ENCODE results near the gene KCNQ1.

The KCNQ1 gene

DNA sequence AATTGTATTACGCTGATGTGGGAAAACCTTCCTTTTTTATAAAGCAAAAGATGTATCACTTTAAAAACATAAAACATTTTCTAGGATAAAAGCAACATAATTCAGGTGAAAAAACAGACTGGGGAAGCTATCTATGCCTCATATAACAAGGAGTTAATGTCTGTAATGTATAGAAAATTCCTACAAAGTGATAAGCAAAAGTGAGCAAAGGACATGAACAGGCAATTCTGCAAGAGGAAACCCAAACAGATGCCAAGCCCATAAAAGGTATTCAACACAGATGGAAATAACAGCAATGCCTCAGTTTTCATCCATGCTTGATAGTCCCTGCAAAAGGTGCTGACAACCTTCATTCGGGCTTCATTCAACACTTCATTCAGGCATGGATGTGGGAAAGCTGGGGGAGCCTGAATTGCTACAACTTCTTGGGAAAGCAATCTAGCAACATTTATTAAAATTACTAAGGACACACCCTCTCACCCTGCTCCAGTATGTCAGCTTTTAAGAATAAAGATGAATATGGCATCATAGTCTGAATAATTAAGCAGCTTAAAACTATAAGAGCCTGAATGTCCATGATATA lies 215.6 kb downstream of the KCNQ1 start:
- DNase-seq, result no peak

DNA sequence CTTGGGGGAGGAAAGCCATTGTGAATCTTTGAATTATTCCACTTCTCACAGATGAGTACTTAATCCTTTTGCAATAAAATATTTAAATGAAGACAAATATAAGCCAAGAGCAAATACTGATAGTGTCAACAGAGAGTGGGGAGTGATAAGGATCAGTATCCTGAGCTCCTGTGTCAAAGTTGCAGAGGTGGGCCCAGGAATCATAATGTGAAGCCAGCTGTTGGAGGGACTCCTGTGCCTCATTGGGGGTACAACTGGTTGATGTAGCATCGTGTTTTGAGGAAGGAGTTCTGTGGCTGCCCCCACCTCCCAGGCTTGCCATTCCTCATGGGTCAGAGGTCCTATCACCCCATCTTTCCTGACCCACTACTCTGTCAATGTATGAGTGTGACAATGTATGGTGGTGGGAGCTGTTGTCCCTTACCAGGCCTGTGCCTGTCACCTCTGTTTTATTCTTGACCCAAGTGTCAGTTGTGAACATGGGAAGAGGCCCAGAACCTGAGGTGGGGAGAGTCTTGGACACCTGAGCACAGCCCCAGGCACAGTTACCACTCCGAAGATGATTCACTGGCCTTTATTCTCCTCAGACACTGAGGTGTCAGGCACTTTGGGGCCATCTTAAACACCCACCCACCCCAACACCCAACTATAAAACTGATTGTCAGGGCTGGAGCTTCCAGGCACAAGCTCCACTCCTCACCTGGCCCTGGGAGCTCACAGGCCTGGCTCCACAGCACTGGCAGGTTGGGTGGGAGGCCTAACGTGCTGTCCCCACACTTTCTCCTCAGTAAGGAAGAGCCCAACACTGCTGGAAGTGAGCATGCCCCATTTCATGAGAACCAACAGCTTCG lies 216.6 kb downstream of the KCNQ1 start:
- DNase-seq, result no peak

DNA sequence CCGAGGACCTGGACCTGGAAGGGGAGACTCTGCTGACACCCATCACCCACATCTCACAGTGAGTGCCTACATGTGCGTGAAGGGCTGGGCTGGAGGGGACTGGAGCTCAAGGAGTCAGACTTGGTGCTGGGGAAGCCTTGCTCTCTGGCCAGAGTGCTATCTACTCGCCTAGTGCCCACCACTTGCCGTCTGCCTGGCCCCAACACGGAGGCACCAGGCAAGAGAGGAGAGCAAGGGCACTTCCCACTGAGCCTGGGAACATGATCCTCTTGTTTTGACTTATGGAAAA lies 217.2 kb downstream of the KCNQ1 start:
- DNase-seq, result no peak

DNA sequence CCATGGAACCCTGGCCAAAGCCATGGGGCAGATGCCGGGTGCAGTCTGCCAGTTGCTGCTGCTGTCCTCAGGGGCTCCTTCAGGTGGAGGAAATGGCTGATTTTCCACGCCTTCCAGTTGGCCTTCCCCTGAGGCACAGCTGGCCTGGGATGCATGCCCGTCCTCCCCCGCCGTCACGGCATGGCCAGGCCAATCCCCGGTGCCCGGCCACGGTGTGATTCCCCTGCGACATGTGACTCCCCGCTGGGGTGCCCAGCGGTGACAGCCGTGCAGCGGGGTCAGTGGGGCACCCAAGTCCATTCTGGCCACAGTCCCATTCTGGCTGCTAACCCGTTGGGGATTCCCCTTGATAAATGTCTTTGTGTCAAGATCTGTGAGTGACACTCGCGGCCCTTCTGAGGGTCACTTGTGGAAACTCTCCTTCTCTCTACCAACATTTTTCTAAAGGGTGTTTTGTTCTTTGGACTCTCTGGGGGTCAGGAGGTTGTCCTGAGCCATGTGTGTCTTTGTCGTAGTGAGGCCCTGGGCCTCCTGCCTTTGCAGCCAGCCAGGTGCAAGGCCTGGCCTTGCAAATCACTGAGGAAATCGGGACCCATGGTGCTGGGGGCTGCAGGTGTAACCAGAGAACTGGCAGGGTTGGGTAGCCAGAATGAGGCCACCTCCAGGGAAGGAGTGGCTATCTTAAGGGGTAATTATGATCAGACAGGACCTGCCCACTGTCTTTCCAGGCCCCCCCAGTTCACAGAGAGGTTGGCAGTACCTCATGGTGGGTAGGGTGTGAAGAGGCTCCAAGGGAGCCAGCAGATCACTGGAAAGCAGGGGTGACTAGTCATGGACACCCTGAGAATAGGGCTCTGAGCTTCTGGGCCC lies 217.9 kb downstream of the KCNQ1 start:
- no peak for DNase-seq

DNA sequence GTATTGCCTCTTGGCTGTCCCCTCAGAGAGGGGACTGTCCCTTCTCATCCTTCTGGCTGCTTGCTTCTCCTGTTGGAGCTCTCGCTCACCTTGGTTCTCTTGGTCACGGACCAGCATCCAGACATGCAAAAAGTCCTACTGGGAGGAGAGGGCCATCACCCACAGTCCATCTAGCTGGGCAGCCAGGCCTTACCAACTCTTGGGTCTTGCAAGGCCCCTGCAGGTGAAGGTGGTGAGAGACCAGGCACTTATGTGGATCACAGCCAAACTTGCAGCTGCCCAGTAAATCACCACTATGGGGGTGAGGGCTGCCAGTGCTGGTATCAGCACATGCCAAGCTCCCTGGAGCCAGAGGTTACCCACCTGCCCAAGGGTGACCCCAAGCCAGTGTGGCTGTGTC lies 218.7 kb downstream of the KCNQ1 start:
- DNase-seq, result no peak

DNA sequence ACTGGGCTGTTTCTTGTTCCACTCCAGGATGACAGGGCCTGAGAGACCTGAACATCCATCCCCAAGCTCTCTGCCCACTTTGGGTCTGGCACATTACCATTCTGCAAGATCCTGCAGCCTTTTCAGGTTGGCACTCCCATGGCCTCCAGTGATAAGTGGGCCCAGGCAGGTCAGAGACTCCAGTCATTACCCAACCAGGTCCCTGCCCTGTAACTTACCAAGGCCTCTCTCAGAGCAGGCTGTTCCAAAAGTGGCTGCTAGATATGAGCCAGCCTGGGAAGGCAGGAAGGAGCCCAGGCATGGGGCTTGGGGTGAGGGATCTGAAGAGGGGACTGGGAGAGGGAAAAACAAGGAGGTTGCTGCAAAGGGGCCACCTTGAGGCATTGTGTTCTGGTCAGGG lies 219.1 kb downstream of the KCNQ1 start:
- DNase-seq, result no peak

DNA sequence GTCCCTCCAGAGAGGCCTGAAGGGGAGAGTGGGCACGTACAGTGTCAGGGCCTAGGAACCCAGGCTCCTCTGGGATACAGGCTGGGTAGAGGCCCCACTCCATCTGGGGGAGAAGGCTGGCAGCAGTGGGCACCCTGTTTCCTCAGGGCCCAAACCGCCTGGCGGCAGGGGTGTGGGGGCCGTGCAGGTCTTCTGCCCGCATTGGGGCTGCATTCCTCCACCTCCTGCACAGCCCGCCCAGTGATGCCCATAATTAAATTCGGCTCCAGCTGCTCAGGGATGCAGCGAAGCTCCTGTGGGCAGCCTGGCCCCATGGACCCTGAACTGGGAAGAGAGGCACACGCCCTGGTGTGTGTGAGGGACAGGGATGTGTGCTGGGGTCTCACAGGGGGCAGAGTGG lies 219.6 kb downstream of the KCNQ1 start:
- no peak for DNase-seq

DNA sequence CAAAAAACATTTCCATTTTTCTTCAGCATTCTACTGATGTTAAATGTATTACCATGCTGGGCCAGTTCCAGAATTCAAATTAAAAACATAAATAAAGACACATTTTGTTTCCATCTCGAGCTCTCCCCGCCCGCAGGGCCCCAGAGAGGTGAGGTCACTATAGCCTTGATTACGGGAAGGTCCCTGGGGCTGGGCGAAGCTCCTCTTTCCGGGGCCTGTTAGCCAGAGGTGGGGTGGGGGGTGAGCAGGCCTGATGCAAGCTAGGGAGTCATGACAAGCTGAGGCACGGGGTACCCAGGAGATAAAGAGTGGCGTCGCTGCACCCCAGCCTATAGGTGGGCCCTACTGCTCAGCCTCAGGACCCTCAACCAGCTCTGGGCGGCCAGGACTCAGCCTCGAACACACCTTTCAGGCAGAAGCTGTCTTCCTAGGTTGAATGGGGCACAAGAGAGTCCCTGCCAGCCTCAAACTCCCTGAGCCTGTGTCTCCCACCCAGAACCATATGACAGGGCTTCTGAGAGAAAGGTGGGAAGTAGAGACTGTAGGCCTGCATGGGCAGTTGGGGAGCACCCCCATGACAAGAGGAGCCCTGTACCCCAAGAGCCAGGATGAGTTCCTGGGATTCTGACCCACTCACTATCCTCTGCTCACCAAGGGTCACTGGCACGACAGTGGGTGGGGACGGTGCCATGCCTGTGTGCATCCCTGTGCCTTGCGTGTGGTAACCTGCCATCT lies 220.2 kb downstream of the KCNQ1 start:
- DNase-seq, result no peak

DNA sequence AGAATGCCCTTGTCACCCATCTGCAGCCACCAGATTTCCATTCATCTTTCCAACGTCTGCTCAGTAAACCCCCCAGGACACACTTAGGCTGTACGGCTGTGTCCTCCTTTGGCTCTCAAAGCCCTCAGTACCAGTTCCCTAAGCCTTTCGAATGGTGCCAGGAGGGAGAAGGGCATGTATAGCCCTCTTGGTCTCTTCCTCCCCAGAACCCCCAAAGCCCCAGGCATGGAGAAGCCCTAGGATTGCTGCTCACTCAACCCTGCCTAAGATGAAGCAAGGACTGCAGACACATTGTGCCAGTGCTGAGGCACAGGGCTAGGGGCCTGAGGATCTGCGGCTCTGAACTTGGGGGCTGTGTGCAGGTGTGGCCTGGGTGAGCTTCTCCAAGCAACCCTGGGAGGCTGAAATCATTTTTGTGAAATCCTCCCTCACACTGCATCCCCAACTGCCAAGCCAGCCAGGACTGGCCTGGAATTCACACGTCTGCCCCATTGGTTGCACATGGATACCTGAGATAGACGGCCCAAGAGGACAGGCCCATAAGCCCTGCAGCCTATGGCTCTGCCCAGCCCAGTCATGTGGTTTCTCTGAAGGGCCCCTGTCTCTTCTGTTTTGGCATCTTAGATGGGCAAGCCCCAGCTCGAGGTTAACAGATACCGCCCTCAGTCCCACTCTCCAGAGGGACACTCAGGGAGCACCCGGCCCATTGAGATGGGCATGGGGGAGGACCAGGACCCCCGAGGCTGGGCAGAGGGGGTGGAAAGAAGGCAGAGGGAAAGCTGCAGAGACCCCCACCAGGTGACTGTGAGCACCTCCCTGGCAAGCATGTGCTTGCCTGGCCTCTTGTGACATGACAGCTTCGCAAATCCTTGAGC lies 221.0 kb downstream of the KCNQ1 start:
- no peak for DNase-seq

DNA sequence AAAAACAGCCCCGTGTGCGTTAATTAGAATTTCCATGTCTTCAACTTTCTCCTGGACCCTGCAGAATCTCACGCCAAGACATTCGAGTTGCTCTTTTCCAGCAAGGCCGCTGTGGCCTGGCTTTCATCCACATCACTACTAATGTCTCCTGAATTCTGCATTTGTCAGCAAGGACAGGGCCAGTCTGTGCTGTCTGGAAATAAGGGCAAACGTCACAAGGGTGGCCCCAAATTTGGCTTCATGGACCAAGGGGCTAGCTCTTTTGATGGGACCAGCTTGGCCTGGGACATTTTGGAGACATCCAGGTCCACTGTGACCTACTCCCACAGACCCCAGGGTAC lies 221.6 kb downstream of the KCNQ1 start:
- no peak for DNase-seq

DNA sequence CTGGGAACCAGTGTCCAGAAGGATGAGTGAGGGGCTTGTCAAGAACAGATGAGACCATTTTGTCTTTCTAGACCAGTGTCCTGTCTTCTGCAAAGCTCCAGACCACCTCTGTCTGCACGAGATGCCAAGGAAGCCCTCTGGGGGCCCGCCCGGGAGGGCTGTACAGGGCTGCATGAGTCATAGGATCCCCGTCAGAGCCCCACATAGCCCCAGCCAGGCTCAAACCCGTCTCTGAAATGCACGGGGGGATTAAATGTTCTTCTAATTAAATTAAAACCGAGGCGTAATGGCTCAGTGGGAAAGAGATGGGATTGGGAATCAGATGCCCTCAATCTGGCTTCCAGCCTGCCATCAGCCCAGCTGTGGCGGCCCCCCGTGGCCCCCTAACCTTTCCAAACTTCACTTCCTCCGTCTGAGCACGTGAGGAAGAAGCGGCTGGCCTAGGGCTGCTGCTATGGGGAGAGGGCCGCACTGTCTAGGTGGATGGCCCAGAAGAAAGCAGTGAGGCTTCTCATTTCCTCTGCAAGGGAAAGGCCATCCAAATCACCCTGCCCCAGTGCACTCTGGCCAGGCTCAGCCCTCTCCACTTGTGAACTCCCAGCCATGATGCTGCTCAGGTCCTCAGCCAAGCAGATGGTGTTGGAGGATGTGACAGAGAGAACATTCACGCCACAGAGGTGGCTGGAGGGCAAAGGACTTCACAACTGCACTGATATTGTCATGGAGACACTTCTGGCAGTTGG lies 222.2 kb downstream of the KCNQ1 start:
- no peak for DNase-seq

DNA sequence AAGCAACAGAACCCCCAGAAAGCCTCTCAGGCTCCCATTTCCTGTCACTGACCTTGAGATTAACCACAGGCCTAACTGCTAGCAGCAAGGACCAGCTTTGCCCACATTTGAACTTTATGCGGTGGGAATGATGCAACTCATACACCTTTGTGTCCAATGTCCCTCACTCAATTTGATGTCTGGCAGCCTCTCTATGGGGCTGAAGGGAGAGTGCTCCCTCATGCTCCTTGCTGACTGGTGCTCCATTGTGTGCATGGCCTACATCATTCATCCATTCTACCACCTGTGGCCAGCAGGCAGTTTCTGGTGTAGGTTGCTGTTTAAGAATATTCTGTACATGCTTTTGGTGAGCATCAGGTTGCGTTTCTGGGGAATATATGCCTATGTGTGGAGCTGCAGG lies 223.1 kb downstream of the KCNQ1 start:
- DNase-seq, result no peak

DNA sequence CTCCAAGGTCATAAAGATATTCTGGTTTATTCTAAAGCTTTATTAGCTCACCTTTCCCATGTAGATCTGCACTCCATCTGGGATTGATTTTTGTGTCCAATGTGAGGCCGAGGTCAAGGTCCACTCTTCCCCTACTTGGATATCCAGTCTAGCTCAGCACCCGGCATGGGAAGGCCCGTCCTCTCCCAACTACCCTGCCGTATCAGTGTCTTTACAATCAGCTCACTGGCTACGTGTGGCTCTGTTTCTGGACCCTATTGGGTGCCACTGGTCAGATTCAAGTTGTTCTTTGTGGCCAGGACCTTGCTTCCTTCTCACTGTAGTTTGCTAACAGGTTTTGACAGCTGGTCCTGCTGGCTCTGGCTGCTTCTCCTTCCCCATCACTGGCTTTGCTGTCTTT lies 224.1 kb downstream of the KCNQ1 start:
- DNase-seq, result no peak

DNA sequence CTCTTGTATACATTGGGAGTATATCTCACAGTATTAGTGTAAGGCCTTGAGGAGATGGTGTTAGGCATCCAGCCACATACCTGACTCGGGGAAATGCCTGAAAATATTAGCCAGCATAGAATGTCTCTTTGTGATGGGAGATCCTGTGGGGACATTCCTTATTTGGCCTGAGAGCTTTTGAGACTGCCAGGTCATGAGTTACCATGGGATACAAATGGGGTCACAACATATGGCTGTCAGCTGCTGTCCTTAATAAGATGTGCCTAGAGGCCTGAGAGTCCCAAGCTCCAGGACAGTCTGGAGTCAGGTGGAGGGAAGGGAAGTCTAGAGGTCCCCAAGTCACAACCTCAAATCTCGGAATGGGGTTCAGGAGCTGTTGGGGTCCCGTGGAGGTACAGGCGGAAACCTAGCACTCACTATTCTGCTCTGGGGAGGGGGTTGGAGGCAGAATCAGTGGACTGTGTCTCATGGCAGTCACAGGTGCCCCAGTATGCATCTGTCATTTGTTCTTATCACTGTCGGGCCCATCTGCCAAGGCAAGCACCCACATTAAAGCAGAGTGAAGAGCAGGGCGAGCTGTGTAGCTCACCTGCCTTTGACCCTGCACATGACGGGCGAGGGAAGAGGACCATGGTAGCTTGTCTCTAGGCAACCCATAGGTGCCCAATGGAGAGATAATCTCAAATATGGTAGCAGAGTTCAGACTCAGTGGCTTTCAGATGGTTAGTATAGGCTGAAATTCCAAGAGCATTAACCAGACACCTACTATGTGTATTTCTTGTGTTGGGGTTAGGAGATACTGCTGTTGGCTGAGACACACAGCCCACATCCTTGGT lies 225.0 kb downstream of the KCNQ1 start:
- no peak for DNase-seq

DNA sequence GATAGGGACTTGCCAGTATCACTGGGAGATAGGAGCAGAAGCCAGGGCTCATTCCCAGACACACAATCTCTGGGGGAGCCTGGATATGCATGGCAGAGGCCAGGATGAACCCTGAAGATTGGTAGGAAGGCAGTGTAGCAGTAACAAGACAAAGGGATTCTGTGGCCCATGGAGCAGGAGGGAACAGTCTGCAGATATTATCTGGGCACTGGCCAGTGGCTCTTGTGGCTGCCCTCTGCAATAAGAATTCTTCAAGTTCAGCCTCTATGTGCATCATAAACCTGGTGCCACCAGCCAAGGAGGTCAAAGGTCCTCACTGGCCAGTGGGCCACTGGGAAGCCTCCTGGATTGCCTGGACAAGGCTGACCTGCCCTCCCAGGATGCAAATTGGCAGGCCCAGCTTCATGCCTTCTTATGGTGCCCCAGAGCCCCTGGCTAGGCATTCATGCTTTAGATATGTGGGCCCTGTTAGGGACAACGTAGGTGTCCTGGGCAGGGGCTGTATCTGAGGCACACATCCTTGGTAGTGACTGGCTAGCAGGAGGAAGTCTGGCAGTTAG lies 225.8 kb downstream of the KCNQ1 start:
- no peak for DNase-seq

DNA sequence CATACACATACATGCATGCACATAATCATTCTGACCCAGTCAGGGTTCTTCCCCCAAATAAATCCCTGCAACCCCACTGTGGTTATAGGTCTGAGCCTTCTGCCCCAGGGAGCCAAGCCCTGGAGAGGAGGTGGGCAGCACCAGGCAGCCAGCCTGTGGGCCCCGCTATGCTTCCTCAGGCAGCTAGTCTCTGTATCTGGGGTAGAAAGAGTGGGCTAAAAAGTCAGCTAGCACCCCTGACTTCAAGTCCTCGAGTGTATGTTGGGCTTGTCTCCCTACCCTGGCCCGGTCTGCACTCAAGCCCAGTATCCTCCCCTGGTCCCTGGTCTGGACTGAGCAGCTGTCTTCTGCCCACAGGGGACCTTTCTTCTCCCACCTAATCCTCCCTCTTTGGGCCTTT lies 226.9 kb downstream of the KCNQ1 start:
- no peak for DNase-seq

DNA sequence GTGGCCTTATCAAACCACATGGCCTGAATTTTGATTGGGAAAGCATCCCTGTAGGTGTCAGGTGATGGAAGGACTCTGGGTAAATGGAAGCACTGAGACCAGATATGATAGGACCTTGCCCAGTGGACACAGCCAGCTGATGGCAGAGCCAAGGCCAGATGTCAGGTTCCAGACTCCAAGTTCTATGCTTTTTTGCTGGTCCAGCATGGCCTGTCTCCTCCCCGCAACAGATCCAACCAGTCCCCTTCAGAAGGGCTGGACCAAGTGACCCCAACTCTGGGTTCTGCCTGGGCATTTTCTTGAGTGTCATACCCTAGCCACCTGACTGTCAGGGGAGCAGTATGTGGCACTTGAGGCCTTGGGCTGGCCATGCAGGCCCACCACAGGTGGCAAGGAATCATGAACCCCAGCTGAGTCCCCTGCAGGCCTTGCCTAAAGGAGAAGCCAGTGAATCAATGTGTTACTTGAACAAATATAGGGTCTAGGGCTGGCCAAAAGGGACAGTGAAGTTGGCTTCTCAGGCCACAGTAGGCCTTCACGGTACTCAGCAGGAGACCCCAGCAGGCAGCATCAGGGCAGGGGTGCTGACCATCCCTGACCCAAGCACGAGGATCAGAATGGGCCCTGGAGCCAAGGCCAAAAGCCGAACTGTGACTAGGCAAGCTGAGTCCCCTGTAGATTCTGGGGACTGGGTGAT lies 227.9 kb downstream of the KCNQ1 start:
- DNase-seq, result no peak

DNA sequence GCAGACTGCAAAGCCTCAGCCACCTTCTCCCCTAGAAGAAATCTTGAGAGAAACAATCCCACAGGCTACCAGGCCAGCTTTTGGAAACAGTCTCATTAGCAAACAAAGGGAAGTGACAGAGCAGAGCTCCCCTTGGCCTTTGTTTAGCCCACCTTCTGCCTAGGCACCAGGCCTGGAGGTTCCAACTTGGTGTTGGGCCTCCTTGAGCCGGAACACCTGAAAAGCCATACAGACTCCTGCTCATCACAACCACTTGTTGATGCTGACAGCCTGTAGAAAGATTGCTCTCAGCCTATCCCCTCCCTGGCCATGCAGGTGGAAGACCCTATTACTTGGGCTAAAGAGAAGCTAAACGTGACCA lies 228.4 kb downstream of the KCNQ1 start:
- DNase-seq, result no peak

DNA sequence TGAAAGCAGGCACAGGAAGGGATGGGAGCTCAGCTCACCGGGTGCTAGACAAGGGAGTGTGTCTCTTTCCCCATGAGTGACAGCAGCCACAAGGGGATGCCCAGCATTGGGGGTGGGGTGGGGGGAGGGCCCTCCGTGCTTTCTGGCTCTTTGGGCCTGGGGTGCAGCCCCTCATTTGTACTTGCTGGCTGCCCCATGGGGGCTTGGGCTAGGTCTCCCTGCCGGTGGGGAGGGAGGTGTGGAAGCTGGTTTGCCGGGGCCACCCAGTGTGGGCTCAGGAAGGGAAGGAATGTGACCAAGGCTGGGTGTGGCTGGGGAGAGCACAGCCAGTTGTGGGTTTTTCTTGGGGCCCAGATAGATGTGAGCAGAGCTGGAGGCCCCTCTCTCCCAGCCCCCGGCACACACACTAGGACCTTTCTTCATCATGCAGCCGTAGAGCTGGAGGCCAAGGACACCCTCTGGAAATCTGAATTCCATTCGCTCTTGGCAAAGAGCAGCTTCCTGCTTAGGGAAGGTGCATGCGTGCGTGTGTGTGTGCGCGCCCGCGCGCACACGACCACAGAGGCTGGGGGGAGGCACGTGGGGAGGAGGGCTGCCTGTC lies 229.2 kb downstream of the KCNQ1 start:
- DNase-seq, result no peak
